K562 (cell line): ENCODE measurements around the gene SPAG9. TPM values are rescaled to one million over a fixed set of nuclear protein-coding genes. Genes with fewer than 3 reads are reported as not detected.
A peak's percentile ranks its signal among the peaks of the same experiment; 100 is the strongest.

Experiments
- CBX8 ChIP-seq: fragments of 200-600 bp; sonication (generic); IDR thresholded peaks from 2 replicates; pipeline ENCODE4 v1.6.1; 2012; ENCODE audit warnings: borderline replicate concordance, mixed run types, low read depth, mild to moderate bottlenecking, moderate library complexity, mixed read lengths, low read length, control low read depth, inconsistent platforms; ENCODE audit not compliant: poor library complexity, severe bottlenecking; ENCODE audit errors: extremely low read depth
- CHAMP1 ChIP-seq: fragments of 450-650 bp; IDR thresholded peaks from 2 replicates; pipeline ENCODE4 v1.6.1; 2016; ENCODE audit warnings: mild to moderate bottlenecking
- FOXM1 ChIP-seq, 2 experiments: fragments of 450-650 bp in 1 of 2; sonication (generic) in 1 of 2; formaldehyde crosslinking in 1 of 2; IDR thresholded peaks; 2 replicates each; pipeline versions ENCODE4 v1.6.1 to v1.9.0; 2017 to 2022; ENCODE audit warnings: low read depth in 2 of 2, mild to moderate bottlenecking in 2 of 2, missing genetic modification reagents in 1 of 2, moderate library complexity in 1 of 2
- HES1 ChIP-seq: fragments of 450-650 bp; IDR thresholded peaks from 2 replicates; pipeline ENCODE4 v1.6.1; 2016; ENCODE audit warnings: low read depth, mild to moderate bottlenecking, moderate library complexity
- ID3 ChIP-seq, 2 experiments: fragments of 250-450 bp in 1 of 2; fragments of 450-650 bp in 1 of 2; sonication (Bioruptor Pico) in 1 of 2; IDR thresholded peaks; 2 replicates each; pipeline versions ENCODE4 v1.6.1 to v1.8.0; 2016 to 2021; ENCODE audit warnings: mild to moderate bottlenecking in 2 of 2, moderate library complexity in 2 of 2, missing compliant biosample characterization in 1 of 2, missing genetic modification characterization in 1 of 2
- PCBP2 ChIP-seq: fragments of 200-400 bp; formaldehyde crosslinking; IDR thresholded peaks from 2 replicates; pipeline ENCODE4 v1.6.1; 2018; ENCODE audit warnings: low read length, low read depth, mild to moderate bottlenecking, moderate library complexity; ENCODE audit not compliant: poor library complexity, severe bottlenecking
- PHB ChIP-seq: fragments of 250-450 bp; sonication (Bioruptor Pico); IDR thresholded peaks from 2 replicates; pipeline ENCODE4 v1.5.0; 2021
- PREB ChIP-seq: sonication (generic); formaldehyde crosslinking; IDR thresholded peaks from 2 replicates; pipeline ENCODE4 v1.8.1; 2023; ENCODE audit warnings: mild to moderate bottlenecking, missing genetic modification reagents
- RBM17 ChIP-seq: fragments of 200-400 bp; formaldehyde crosslinking; IDR thresholded peaks from 2 replicates; pipeline ENCODE4 v1.6.1; 2017; ENCODE audit warnings: low read depth, mild to moderate bottlenecking, low read length, borderline replicate concordance
- RHOXF2B ChIP-seq: fragments of 250-450 bp; sonication (Bioruptor Pico); conservative IDR thresholded peaks from 2 replicates; pipeline ENCODE4 v1.5.1; 2021
- SIRT6 ChIP-seq: IDR thresholded peaks from one replicate; pipeline ENCODE4 v1.6.1; 2012; ENCODE audit warnings: low read depth, mild to moderate bottlenecking, control low read depth, inconsistent platforms, low read length, moderate library complexity
- SPI1 ChIP-seq: IDR thresholded peaks from 2 replicates; pipeline ENCODE4 v1.6.1; 2011; ENCODE audit warnings: low read depth, low read length, control low read depth, borderline replicate concordance
- ZFP91 ChIP-seq: sonication (generic); formaldehyde crosslinking; IDR thresholded peaks from 2 replicates; pipeline ENCODE4 v1.8.0; 2022; ENCODE audit warnings: mild to moderate bottlenecking, missing genetic modification reagents
- ZNF217 ChIP-seq: sonication (generic); formaldehyde crosslinking; IDR thresholded peaks from 2 replicates; pipeline ENCODE4 v1.8.0; 2022; ENCODE audit warnings: mild to moderate bottlenecking, missing genetic modification reagents
- ZNF282 ChIP-seq: sonication (generic); formaldehyde crosslinking; IDR thresholded peaks from 2 replicates; pipeline ENCODE4 v1.8.1; 2023; ENCODE audit warnings: missing genetic modification reagents
- ZNF3 ChIP-seq: fragments of 250-450 bp; sonication (Bioruptor Pico); IDR thresholded peaks from 2 replicates; pipeline ENCODE4 v1.5.0; 2021; ENCODE audit warnings: mild to moderate bottlenecking, moderate library complexity
- ZNF512 ChIP-seq: IDR thresholded peaks from 2 replicates; pipeline ENCODE4 v1.6.1; 2016; ENCODE audit warnings: missing genetic modification characterization, missing compliant biosample characterization
- polyA plus RNA-seq, 8 experiments: library from polyadenylated mRNA; depleted of rRNA in 4 of 8; stranded (reverse) in 5 of 8; unstranded in 3 of 8; fragments of >200 nt; fragmentation: Nextera tagmentation in 2 of 8; fragmentation: Illumina TruSeq in 1 of 8; extraction: Ambion mirVana in 2 of 8; extraction: Trizol in 1 of 8; gene quantifications; 2 replicates each; pipeline versions ENCODE4 v1.2.1 to v1.2.3, GENCODE V29; 2011 to 2014; ENCODE audit warnings: inconsistent platforms in 1 of 8, missing spikeins in 1 of 8
- total RNA-seq, 7 experiments: library from RNA; depleted of rRNA in 6 of 7; stranded (reverse); fragments of >200 nt in 6 of 7; fragmentation: Illumina TruSeq in 2 of 7; extraction: Trizol in 2 of 7; gene quantifications; 2 replicates each; pipeline versions ENCODE4 v1.2.1 to v1.2.3, GENCODE V29; 2011 to 2021; ENCODE audit warnings: low replicate concordance in 1 of 7

SPAG9 gene
- total and polyA plus RNA-seq, 9 of the 15 experiments (the other 6 are each of a cell fraction or from before 2014, with no cell fraction given) = 12.2 to 99.2 (median 58.2) TPM

- TF ChIP-seq CHAMP1 (peak; percentile 91), ZNF512 (tag) (no peak), HES1 (no peak), PHB (CRISPR knock-in tag) (no peak), PCBP2 (no peak), RBM17 (no peak), ZNF217 (no peak), FOXM1 (IDR thresholded peaks at IDR 0.05; ENCODE audit: low read depth) (peak; percentile 43; the same call in 1 of the 2 replicates), FOXM1 (CRISPR knock-in tag; IDR thresholded peaks at IDR 0.05; ENCODE audit: low read depth) (peak; percentile 94; the same call in 1 of the 2 replicates), CBX8 (no peak), ZNF3 (CRISPR knock-in tag) (no peak), ZFP91 (CRISPR knock-in tag) (peak; percentile 74; the same call in 1 of the 2 replicates), SIRT6 (no peak), RHOXF2B (CRISPR knock-in tag) (no peak; the same call in 1 of the 2 replicates), SPI1 (peak; percentile 75), PREB (CRISPR knock-in tag) (peak; percentile 68; the same call in 1 of the 2 replicates), ZNF282 (CRISPR knock-in tag) (no peak), ID3 (CRISPR knock-in tag; IDR thresholded peaks at IDR 0.05) (no peak), ID3 (tag; IDR thresholded peaks at IDR 0.05) (peak; percentile 91)
These were observed 32.8 kb upstream of the SPAG9 start, which contains the start of gene NME1 (continued) for GRCh38 chr17:51153210-51154072.
